HepG2 (cell line): ENCODE data around the gene C15orf62. TPM values are rescaled to one million over a fixed set of nuclear protein-coding genes. Genes with fewer than 3 reads are reported as not detected.
A peak's percentile ranks its signal among the peaks of the same experiment; 100 is the strongest.

ENCODE experiments used
- IKZF5 ChIP-seq: IDR thresholded peaks from 2 replicates; pipeline ENCODE4 v1.6.1; 2018; ENCODE audit warnings: missing genetic modification reagents, mild to moderate bottlenecking, missing compliant biosample characterization
- NFAT5 ChIP-seq: sonication (generic); formaldehyde crosslinking; IDR thresholded peaks from 2 replicates; pipeline ENCODE4 v1.4.0; 2020; ENCODE audit warnings: missing genetic modification reagents
- RORA ChIP-seq: sonication (generic); formaldehyde crosslinking; IDR thresholded peaks from 2 replicates; pipeline ENCODE4 v1.5.0; 2020; ENCODE audit warnings: mild to moderate bottlenecking, missing genetic modification reagents, moderate library complexity
- SKI ChIP-seq: fragments of 450-650 bp; IDR thresholded peaks from one replicate; pipeline ENCODE4 v1.6.1; 2018; ENCODE audit warnings: mild to moderate bottlenecking; ENCODE audit not compliant: partially characterized antibody
- SUZ12 ChIP-seq: fragments of 150-350 bp; IDR thresholded peaks from 2 replicates; pipeline ENCODE4 v1.6.1; 2014; ENCODE audit warnings: low read depth, low read length
- TAF1 ChIP-seq: sonication (generic); formaldehyde crosslinking; IDR thresholded peaks from 2 replicates; pipeline ENCODE4 v1.4.0; 2020; ENCODE audit warnings: missing genetic modification reagents
- TCF12 ChIP-seq, 2 experiments: fragments of 450-650 bp in 1 of 2; sonication (generic) in 1 of 2; formaldehyde crosslinking in 1 of 2; IDR thresholded peaks; 2 replicates each; pipeline versions ENCODE4 v1.6.1 to v1.8.0; 2017 to 2022; ENCODE audit warnings: antibody characterized with exemption in 1 of 2, mild to moderate bottlenecking in 1 of 2, missing genetic modification reagents in 1 of 2, moderate library complexity in 1 of 2
- ZNF143 ChIP-seq: sonication (generic); formaldehyde crosslinking; IDR thresholded peaks from 2 replicates; pipeline ENCODE4 v1.4.0; 2020; ENCODE audit warnings: missing genetic modification reagents
- ZNF280B ChIP-seq: sonication (generic); formaldehyde crosslinking; IDR thresholded peaks from 2 replicates; pipeline ENCODE4 v1.5.0; 2020; ENCODE audit warnings: missing genetic modification reagents, mild to moderate bottlenecking, borderline replicate concordance
- ZNF414 ChIP-seq: sonication (generic); formaldehyde crosslinking; IDR thresholded peaks from 2 replicates; pipeline ENCODE4 v1.5.0; 2020; ENCODE audit warnings: missing genetic modification reagents
- ZNF468 ChIP-seq: sonication (generic); formaldehyde crosslinking; IDR thresholded peaks from 2 replicates; pipeline ENCODE4 v1.8.0; 2022; ENCODE audit warnings: mild to moderate bottlenecking, moderate library complexity, missing genetic modification reagents
- ZNF512B ChIP-seq: sonication (generic); formaldehyde crosslinking; IDR thresholded peaks from 2 replicates; pipeline ENCODE4 v1.5.1; 2020; ENCODE audit warnings: missing genetic modification reagents, mild to moderate bottlenecking, borderline replicate concordance
- ZNF543 ChIP-seq: sonication (generic); formaldehyde crosslinking; IDR thresholded peaks from 2 replicates; pipeline ENCODE4 v1.4.0; 2020; ENCODE audit warnings: mild to moderate bottlenecking, missing genetic modification reagents
- ZNF572 ChIP-seq: sonication (generic); formaldehyde crosslinking; IDR thresholded peaks from 2 replicates; pipeline ENCODE4 v1.5.1; 2020; ENCODE audit warnings: mild to moderate bottlenecking, missing genetic modification reagents
- ZNF619 ChIP-seq: sonication (generic); formaldehyde crosslinking; IDR thresholded peaks from 2 replicates; pipeline ENCODE4 v1.4.0; 2020; ENCODE audit warnings: mild to moderate bottlenecking, missing genetic modification reagents
- polyA plus RNA-seq, 8 experiments: library from polyadenylated mRNA; depleted of rRNA in 3 of 8; stranded (reverse) in 7 of 8; unstranded in 1 of 8; fragments of >200 nt; fragmentation: Illumina TruSeq in 4 of 8; extraction: Trizol in 4 of 8; gene quantifications; 2 replicates each; pipeline versions ENCODE4 v1.2.1 to v1.2.3, GENCODE V29; 2011 to 2016; ENCODE audit warnings: low read depth in 4 of 8, missing spikeins in 1 of 8, mixed read lengths in 1 of 8; ENCODE audit not compliant: insufficient read depth in 1 of 8
- total RNA-seq, 5 experiments: library from RNA; depleted of rRNA; stranded (reverse); fragments of >200 nt; fragmentation: Illumina TruSeq; extraction: Trizol; gene quantifications; 2 replicates each; pipeline ENCODE4 v1.2.3, GENCODE V29; 2016; ENCODE audit warnings: low read depth in 1 of 5

C15orf62 gene
- total and polyA plus RNA-seq, 2 of the 13 experiments (the other 11 are each of a cell fraction or from before 2014, with no cell fraction given), result 0.51 to 1.1 TPM

GRCh38 chr15:40754883-40755811 lies 14.6 kb upstream of the C15orf62 start, which contains the start of gene RMDN3 (continued):
- TF ChIP-seq ZNF512B (CRISPR knock-in tag) (no peak), ZNF543 (CRISPR knock-in tag) (peak; percentile 85), ZNF468 (CRISPR knock-in tag) (no peak), SUZ12 (no peak), TCF12 (IDR thresholded peaks at IDR 0.05) (no peak), TCF12 (CRISPR knock-in tag; IDR thresholded peaks at IDR 0.05) (no peak), ZNF143 (CRISPR knock-in tag) (0 out of 2 replicates have a peak, but pooled peaks have one; percentile 31), ZNF280B (CRISPR knock-in tag) (peak; percentile 63), ZNF414 (CRISPR knock-in tag) (peak; percentile 12; the same call in 1 of the 2 replicates), NFAT5 (CRISPR knock-in tag) (no peak), ZNF572 (CRISPR knock-in tag) (no peak; the same call in 1 of the 2 replicates), IKZF5 (CRISPR knock-in tag) (peak; percentile 82), RORA (CRISPR knock-in tag) (no peak), TAF1 (CRISPR knock-in tag) (peak; percentile 42; the same call in 1 of the 2 replicates), ZNF619 (peak; percentile 12; the same call in 1 of the 2 replicates), SKI (peak; percentile 65)
